Keratinocyte (primary cell): ENCODE measurements around the gene OR4C11. TPM values are rescaled to one million over a fixed set of nuclear protein-coding genes. Genes with fewer than 3 reads are reported as not detected.

Experiments used
- DNase-seq: peaks from one replicate; pipeline ENCODE4 v3.0.0-alpha.2; 2011; ENCODE audit warnings: low read depth, missing footprints, low spot score
- FAIRE-seq: peaks from 2 replicates; lab custom pipeline; 2011; peaks lifted over from hg19 to GRCh38; lab: Jason Lieb, UNC
- H2AFZ ChIP-seq: 2 replicates; pipeline ENCODE4 v1.6.0; 2012; ENCODE audit warnings: low read length, control low read depth, inconsistent platforms; ENCODE audit not compliant: control insufficient read depth
- H3K27ac ChIP-seq: 2 replicates; pipeline ENCODE4 v1.5.1; 2011; ENCODE audit warnings: low read length; ENCODE audit not compliant: control insufficient read depth, insufficient read depth
- H3K27me3 ChIP-seq: 3 replicates; pipeline ENCODE4 v1.6.0; 2011; ENCODE audit warnings: low read length; ENCODE audit not compliant: control insufficient read depth, insufficient read depth; ENCODE audit errors: extremely low read depth
- H3K36me3 ChIP-seq, 2 experiments: 2 replicates in 1 of 2; 3 replicates in 1 of 2; pipeline ENCODE4 v1.5.1; 2011; ENCODE audit warnings: low read length in 2 of 2, mild to moderate bottlenecking in 1 of 2; ENCODE audit not compliant: control insufficient read depth in 2 of 2, insufficient read depth in 2 of 2; ENCODE audit errors: extremely low read depth in 1 of 2
- H3K4me1 ChIP-seq: 3 replicates; pipeline ENCODE4 v1.5.1; 2011; ENCODE audit warnings: low read length; ENCODE audit not compliant: control insufficient read depth, insufficient read depth; ENCODE audit errors: extremely low read depth
- H3K4me2 ChIP-seq: 3 replicates; pipeline ENCODE4 v1.6.0; 2011; ENCODE audit warnings: low read depth, low read length; ENCODE audit not compliant: control insufficient read depth, insufficient read depth; ENCODE audit errors: extremely low read depth
- H3K4me3 ChIP-seq, 3 experiments: fragments of 200-600 bp in 1 of 3; sonication (generic) in 1 of 3; 2 replicates in 2 of 3; 3 replicates in 1 of 3; pipeline ENCODE4 v1.5.1; 2011 to 2016; ENCODE audit warnings: low read length in 3 of 3, mild to moderate bottlenecking in 3 of 3, control low read depth in 2 of 3, inconsistent platforms in 1 of 3, low read depth in 1 of 3, mixed read lengths in 1 of 3, mixed run types in 1 of 3, moderate library complexity in 1 of 3; ENCODE audit not compliant: control insufficient read depth in 2 of 3, insufficient read depth in 2 of 3; ENCODE audit errors: extremely low read depth in 1 of 3
- H3K79me2 ChIP-seq: 2 replicates; pipeline ENCODE4 v1.6.0; 2012; ENCODE audit warnings: low read length; ENCODE audit not compliant: control insufficient read depth, insufficient read depth
- H3K9ac ChIP-seq: 3 replicates; pipeline ENCODE4 v1.6.0; 2011; ENCODE audit warnings: low read length; ENCODE audit not compliant: control insufficient read depth, insufficient read depth; ENCODE audit errors: extremely low read depth
- H3K9me1 ChIP-seq: 3 replicates; pipeline ENCODE4 v1.6.0; 2011; ENCODE audit warnings: low read length; ENCODE audit not compliant: control insufficient read depth, insufficient read depth; ENCODE audit errors: extremely low read depth
- H3K9me3 ChIP-seq: 2 replicates; pipeline ENCODE4 v1.5.1; 2012; ENCODE audit warnings: low read depth, low read length; ENCODE audit not compliant: control insufficient read depth
- H4K20me1 ChIP-seq: 3 replicates; pipeline ENCODE4 v1.6.0; 2011; ENCODE audit warnings: low read length; ENCODE audit not compliant: control insufficient read depth, insufficient read depth; ENCODE audit errors: extremely low read depth
- CTCF ChIP-seq, 3 experiments: IDR thresholded peaks in 1 of 3; conservative IDR thresholded peaks in 1 of 3; optimal IDR thresholded peaks in 1 of 3; 2 replicates in 2 of 3; 3 replicates in 1 of 3; pipeline versions ENCODE3 to v1.5.1; 2011; ENCODE audit warnings: low read length in 3 of 3, mild to moderate bottlenecking in 3 of 3, moderate library complexity in 2 of 3, control low read depth in 1 of 3, inconsistent platforms in 1 of 3; ENCODE audit not compliant: insufficient read depth in 2 of 3; ENCODE audit errors: extremely low read depth in 1 of 3
- EZH2 ChIP-seq: IDR thresholded peaks from one replicate; pipeline ENCODE4 v1.6.1; 2012; ENCODE audit warnings: inconsistent platforms, mild to moderate bottlenecking, low read length, moderate library complexity
- dilution Hi-C: fragments of 300-500 bp; cut with MboI; formaldehyde crosslinking; loops from one replicate; pipeline ENCODE4 v1.7.0; 2020; ENCODE audit warnings: low sequenced_read_pairs; ENCODE audit not compliant: extremely low pct_ligation_motif_present
- polyA plus RNA-seq, 5 experiments: library from polyadenylated mRNA; depleted of rRNA in 3 of 5; stranded (reverse) in 3 of 5; stranded (forward) in 1 of 5; unstranded in 1 of 5; fragments of >200 nt; gene quantifications; 1 replicate in 1 of 5; 2 replicates in 3 of 5; 3 replicates in 1 of 5; pipeline versions ENCODE4 v1.2.1 to v1.2.3, GENCODE V29; 2011 to 2012; ENCODE audit warnings: missing spikeins in 2 of 5, low read depth in 1 of 5, low replicate concordance in 1 of 5

OR4C11 gene
- polyA plus RNA-seq, 1 donor (not counting 4 experiments of a cell fraction or from before 2014, with no cell fraction given), result not detected

GRCh38 chr11:55554169-55554568 is 53.3 kb downstream of the OR4C11 start, which contains the start of gene OR4C15:
OR4C15 (plus strand) TSS chr11:55554469; CDS start chr11:55554469, 0 bp downstream.
- no peak within 1 kb of the TSS for H2AFZ ChIP-seq
- H3K27ac ChIP-seq, result no peak within 1 kb of the TSS
- TF ChIP-seq EZH2 (no peak), CTCF (optimal IDR thresholded peaks at IDR 0.05 in 1 of 3, IDR thresholded peaks at IDR 0.05 in 1 of 3, conservative IDR thresholded peaks at IDR 0.05 in 1 of 3; ENCODE audit: extremely low read depth in 1 of 3, insufficient read depth in 2 of 3, low read length in 3 of 3) (no peak)
- DNase-seq, result no peak
- no peaks in the 10 kb centered on the region for H3K4me1 ChIP-seq
- no peaks in the 10 kb centered on the region for H4K20me1 ChIP-seq
- dilution Hi-C loops, result no loop called here
- H3K4me2 ChIP-seq, result no peak within 1 kb of the TSS
- no peaks in the 10 kb centered on the region for H3K36me3 ChIP-seq
- no peaks in the 10 kb centered on the region for H3K79me2 ChIP-seq
- H3K9ac ChIP-seq, result no peak within 1 kb of the TSS
- H3K9me3 ChIP-seq, result peaks cover 2% of the 10 kb centered on the region
- FAIRE-seq, result no peak
- H3K4me3 ChIP-seq, result no peak within 1 kb of the TSS
- H3K27me3 ChIP-seq, result no peaks in the 10 kb centered on the region
- no peaks in the 10 kb centered on the region for H3K9me1 ChIP-seq

Other genes with a start within 250 kb of the OR4C11 start
- gene OR4A15, start 239.7 kb downstream of the OR4C11 start, polyA plus RNA-seq, result not detected in 3 replicates
- gene OR4C15, start 53.2 kb downstream of the OR4C11 start, polyA plus RNA-seq, result not detected in 3 replicates
- gene OR4C16, start 35.5 kb downstream of the OR4C11 start, polyA plus RNA-seq, result not detected in 3 replicates
- gene OR4P4, start 27.5 kb upstream of the OR4C11 start, polyA plus RNA-seq, result not detected in 3 replicates
- not detected in 3 replicates for gene OR4S2, start 40.7 kb upstream of the OR4C11 start, polyA plus RNA-seq
- not detected in 3 replicates for gene OR4C6, start 54.6 kb upstream of the OR4C11 start, polyA plus RNA-seq
- gene OR5D13, start 165.8 kb upstream of the OR4C11 start, polyA plus RNA-seq, result not detected in 3 replicates
- not detected in 3 replicates for gene OR5D14, start 187.9 kb upstream of the OR4C11 start, polyA plus RNA-seq
- gene OR5L1, start 203.7 kb upstream of the OR4C11 start, polyA plus RNA-seq, result not detected in 3 replicates
- not detected in 3 replicates for gene OR5D18, start 212.0 kb upstream of the OR4C11 start, polyA plus RNA-seq
- not detected in 3 replicates for gene OR5L2, start 219.6 kb upstream of the OR4C11 start, polyA plus RNA-seq
- gene OR5D16, start 231.1 kb upstream of the OR4C11 start, polyA plus RNA-seq, result not detected in 3 replicates